DMS53 treated with DMSO at 0.1 percent for 48 hours (cell line): ENCODE measurements around the gene NR4A1.

ENCODE experiments used
- DNase-seq: peaks from one replicate; lab custom pipeline; 2025; ENCODE audit not compliant: unreplicated experiment; lab: John Stamatoyannopoulos, UW

The NR4A1 gene

DNA sequence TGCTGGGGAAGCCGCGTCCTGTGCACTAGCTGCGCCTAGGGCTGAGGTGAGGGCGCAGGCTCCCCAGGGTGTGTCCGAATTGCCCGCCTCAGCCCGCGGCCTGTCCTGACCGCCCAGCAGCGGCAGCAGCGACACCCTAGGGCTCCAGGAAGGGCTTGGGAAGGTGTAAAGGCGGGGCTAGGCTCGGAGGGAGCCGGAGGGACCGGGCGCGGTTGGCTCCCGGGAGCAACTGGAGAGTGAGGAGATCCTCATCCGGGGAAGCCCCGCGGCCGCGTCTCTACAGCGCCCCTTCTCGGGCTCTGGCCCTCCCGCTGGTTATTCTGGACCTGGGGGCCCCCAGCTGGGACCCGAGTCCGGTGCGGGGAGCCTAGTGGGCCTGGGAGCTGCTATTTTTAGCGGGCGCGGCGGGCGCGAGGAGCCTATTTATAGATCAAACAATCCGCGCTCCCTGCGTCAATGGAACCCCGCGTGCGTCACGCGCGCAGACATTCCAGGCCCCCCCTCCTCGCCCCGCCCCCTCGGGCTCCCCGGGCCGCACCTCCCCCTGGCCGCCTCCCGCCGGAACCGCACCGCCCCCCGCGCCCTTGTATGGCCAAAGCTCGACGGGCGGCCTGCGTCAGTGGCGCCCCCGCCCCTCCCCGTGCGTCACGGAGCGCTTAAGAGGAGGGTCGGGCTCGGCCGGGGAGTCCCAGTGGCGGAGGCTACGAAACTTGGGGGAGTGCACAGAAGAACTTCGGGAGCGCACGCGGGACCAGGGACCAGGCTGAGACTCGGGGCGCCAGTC, at the start of gene NR4A1:
Gene NR4A1 (plus strand): TSS at position 685 of the 784 bp plus-strand sequence. CDS start 2,887 bp downstream, outside the sequence.
- peak; percentile 86 for DNase-seq

DNA sequence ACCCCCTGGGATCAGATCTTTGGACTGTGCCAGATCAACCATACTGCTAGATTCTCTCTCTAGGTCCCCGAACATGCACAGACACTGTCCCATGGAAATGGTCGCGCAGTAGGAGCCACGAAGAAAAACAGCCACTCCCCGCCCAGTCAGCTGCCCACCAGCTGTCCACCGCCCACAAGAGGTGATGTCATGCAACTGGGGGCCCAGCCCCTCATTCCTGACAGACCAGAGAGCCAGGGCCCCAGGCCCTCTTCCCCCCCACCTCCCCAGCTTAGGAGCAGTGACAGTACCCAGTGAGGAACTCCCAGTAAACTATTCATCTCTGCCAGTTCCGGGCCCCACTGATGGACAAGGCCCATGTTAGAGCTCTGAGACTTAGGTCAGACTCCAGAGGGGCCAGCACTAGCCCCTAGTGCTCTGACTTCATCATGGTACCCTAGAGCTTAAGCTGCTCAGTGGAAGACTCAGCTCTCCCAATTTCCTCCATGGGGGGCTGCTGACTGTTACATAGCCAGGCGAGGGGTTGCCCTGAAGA, 48.2 kb upstream of the NR4A1 start:
- DNase-seq, result no peak

DNA sequence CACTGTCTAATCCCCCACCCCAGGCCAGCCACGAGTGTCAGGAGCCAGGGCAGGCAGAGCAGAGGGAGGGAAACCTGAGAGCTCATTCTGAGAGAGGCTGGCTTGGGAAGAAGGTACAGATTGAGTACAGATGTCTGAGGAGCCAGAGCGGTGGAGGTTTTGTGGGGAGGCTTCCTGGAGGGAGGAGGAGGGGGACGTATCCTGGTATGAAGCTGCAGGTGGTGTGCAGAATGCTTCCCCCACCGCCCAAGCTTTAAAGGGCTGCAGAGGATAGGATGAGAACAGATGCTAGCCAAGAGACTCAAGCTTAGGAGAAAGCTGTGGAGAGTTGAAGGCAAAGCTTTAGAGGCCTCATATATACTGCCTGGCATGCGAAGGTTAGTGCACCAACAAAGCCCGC, 47.7 kb upstream of the NR4A1 start:
- no peak for DNase-seq

DNA sequence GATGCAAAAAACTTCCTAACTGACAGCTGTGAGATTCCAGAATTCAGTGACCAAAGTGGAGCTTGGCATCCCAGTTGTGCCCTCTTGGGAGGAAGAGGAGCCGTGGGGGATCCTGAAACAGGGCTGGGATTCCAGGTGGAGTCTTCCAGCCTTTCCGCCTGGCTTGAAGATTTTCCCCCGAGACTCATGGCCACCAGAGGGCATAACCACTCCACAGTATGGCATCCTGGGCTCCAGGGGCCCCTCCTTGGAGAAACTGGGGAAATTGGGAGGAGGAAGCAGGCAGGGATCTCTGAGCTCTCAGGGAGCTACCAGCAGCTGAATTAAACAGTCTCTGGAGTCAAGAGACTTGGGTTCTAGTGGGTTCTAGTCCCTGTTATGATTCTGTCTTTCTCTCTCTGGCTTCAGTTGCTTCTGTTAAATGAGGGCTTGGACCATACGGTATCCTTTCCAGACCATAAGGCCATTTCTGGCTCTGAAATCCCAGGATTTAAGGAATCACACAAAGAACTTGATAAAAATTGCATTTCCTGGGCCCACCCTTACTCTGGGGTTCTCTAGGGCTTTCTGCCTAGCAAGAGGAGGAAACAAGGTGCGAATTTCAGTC, 47.1 kb upstream of the NR4A1 start:
- DNase-seq, result peak; percentile 60

DNA sequence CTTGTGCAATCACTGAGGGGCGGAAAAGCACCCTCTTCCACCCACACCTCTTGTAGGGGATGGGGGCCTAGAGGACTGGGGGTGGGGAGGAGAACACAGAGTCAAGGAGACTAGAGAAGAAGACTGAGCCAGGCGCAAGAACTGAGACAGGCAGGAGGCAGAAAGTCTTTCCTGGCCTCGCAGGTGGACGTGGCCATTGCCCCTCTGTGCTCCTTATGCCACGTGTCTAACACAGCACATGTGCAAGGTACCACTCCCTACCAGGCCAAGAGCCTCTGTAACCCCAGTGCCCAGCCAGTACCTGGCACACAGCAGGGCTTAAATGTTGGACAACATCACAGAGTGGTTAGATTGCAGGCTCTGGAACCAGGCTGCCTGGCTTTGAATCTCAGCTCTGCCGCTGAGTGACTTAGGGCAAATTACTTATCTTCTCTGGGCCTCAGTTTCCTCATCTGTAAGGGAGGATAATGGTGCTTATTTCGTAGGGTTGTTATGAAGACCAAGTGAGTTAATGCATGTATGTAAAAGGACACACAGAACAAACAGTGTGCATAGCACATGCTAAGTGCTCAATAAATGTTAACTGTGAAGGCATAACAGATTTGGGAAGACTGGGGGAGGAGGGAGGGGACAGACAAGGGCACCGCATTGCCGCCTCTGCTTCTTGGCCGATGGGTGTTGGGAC, 45.9 kb upstream of the NR4A1 start:
- no peak for DNase-seq

DNA sequence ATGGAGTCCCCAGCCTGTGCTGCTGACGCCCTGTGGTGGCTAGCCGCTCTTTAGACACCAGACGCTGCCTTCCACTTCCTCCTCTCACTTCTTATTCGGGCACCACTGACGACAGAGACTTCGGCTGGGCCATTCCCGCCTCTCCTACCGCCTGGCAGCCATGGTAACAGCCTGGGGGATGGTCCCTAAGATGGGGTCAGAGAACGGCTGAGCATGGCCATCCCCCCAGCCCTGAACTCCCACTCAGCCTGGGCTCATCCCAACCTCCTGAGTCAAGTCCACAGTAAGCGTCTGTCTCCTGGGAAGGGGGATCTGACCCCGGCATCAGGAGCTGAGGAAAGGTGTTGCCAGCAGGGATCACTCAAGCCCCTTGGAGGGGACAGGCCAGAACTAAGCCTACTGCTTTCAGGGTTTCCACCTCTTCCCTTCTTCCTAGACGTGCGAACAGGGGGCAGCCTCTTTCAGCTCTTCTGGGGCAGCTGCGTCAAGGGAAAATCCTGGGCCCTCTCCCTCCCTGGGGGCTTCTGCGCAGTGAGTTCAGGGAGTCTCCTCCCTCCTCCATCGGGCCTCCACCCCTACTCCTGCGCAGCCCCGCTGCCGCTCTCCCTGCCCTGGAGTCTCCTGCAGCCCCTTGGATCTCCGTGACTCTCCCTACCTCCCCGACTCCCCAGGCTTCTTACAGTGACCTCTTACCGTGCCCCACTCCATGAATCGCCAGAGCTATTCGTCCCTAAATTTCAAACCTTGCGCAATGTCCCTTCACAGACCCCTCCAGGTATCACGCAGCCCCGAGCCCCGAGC, 45.1 kb upstream of the NR4A1 start:
- no peak for DNase-seq

DNA sequence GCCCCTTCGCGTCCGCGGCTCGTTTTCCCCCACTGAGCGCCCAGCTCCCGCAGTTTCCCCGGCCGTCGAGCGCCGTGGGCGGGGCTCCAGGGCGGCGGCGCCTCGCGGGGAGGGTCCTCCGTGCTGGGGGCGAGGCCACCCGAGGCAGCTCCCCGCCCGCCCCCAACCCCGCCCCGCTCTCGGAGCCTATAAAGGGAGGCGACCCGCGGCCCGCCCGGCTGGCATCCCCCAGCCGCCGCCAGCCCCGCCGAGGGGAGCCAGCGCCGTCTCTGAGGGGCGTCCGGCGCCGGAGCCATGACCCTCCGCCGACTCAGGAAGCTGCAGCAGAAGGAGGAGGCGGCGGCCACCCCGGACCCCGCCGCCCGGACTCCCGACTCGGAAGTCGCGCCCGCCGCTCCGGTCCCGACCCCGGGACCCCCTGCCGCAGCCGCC, 44.5 kb upstream of the NR4A1 start, which contains the start of gene TAMALIN:
Gene TAMALIN (plus strand): TSS at position 221 of the 432 bp plus-strand sequence. CDS start 74 bp downstream, at position 295.
- peak; percentile 23 for DNase-seq

DNA sequence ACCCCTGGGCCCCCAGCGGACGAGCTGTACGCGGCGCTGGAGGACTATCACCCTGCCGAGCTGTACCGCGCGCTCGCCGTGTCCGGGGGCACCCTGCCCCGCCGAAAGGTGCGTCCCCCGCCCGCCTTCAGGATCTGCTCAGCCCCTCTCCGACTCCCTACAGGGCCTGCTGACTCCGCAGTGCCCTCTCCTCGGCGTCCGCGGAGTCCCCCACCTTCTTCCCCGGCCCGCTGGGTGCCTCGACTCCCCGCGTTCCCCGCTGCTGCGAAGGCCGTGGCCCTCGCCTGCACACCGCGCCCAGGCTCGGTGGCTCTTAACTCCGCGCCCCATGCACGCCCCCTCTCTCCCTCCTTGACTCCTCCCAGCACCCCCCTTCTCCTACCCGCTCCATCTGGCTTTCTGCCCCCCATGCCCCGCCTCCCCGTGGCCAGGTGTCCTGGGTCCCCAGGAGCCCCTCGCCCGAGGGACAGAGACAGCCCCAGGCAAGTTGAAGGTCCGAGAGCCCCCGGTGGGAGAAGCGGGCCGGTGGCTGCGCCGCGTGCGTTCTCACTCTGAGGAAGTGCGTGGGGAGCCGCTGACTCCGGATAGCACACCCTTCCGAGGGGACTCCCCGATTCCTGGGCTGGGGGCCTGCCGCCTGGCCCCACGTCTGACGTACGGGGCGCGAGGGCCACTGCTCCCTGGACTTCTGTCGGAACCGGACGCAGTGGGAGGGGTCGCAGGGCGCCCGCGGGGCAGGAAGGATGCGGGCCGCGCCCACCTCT, 43.9 kb upstream of the NR4A1 start:
- no peak for DNase-seq

DNA sequence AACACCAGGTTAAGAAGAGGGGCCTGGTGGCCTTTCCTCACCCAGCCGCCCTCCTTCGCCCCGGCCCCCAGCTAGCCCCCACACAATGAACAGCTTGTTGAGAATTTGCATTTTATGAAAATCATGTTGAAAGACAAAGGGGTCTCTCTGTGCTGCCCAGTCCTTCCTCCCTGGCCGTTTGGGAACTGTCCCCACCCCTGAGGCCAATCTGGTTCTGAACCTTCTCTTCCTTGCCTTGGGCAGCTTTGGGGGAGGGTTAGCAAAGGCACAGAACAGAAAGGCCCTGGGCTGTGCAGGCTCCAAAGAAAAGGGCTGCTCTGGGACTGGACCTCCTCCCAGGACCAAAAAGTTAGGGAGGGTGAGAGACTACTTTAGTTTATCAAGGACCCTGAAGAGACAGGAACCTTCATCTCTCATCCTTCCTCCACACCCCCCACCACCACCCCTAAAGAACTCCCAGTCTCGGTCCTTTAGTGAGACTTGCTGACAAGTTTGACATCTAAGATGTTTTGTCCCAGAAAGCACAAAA, 43.2 kb upstream of the NR4A1 start:
- no peak for DNase-seq

DNA sequence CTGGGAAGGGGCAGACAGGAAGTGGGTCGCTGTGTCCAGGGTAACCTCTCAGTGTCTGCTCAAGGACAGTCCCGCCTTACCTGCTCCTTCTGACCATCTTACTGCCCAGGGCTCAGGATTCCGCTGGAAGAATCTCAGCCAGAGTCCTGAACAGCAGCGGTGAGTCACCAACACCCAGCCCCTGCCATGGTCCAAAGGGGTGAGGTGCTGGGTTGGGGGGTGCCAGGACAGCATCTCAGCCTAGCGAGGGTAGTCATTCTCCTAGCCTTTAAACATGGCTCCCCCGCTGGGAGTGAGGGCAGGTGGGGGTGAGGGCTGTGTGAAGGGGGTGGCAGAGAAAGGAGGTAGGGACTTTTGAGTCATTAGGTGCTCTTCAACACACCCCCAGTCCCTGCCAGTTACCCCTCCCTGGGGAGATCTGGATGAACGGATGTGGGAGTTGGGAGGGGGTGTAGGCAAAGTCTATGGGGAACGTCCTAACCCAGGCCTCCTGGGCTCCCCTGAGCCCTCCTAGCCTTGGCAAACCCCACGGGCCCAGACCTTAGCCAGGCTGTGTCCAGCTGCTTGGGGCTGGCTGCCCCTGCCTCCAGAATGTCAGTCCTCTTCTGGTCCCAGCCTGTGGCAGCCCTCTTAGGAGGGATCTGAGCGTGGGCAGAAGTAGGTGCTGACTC, 42.0 kb upstream of the NR4A1 start:
- no peak for DNase-seq

DNA sequence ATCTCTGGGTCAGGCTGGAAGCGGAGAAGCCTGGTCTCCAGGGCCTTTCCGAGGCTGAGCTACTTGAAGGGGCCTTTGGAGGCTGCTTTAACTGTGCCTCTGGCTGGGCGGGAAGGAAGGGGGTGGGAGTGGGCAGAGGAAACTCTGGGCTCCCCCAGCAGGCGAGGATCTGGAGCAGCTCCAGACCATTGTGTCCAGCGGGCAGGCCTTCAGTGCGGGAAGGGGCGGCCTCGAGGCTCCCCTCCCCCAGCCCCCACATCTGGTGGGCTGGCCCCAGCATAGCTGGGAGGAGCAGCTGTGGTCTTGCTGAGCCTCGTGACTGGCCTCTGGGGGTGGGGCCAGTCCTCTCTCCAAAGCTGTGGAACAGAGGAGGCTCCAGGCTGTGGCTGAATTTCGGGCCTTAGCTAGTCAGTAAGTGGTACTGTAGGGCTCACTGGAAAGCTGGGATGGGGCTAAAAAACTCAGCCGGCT, 41.1 kb upstream of the NR4A1 start:
- DNase-seq, result no peak

DNA sequence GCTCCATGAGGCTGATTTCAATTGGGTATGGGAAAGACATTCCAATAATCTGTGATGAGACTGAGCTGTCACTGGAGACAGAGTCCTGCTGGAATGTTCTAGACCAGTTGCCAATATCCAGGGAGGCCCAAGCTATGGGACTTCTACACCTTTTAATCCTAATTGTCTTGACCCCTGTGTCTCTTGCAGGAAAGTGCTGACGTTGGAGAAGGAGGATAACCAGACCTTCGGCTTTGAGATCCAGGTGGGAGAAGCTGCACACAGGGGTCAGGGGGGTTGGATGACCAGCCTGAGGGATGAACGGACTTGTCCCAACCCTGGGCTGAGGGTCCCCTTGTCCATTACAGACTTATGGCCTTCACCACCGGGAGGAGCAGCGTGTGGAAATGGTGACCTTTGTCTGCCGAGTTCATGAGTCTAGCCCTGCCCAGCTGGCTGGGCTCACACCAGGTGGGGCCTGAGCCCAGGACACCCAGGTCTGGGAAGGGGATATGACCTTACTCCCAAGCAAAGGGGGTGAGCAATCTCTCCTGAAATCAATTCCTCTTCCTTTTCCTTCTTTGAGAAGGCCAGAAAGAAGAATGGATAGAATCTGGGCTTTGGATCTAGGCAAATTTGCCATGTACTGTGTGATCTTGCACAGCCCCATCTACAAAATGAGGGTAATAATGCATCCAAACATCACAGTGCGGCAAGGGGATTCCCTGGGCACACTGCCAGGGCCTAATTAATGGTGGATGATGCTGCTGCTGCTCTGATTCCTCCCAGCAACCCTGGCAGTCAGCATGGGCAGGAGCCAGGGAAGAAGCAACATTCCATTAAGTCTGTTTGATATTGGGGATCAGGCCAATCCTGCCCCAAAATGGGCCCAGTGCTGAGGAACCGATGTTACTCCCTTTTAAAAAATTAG, 40.3 kb upstream of the NR4A1 start:
- DNase-seq, result no peak

DNA sequence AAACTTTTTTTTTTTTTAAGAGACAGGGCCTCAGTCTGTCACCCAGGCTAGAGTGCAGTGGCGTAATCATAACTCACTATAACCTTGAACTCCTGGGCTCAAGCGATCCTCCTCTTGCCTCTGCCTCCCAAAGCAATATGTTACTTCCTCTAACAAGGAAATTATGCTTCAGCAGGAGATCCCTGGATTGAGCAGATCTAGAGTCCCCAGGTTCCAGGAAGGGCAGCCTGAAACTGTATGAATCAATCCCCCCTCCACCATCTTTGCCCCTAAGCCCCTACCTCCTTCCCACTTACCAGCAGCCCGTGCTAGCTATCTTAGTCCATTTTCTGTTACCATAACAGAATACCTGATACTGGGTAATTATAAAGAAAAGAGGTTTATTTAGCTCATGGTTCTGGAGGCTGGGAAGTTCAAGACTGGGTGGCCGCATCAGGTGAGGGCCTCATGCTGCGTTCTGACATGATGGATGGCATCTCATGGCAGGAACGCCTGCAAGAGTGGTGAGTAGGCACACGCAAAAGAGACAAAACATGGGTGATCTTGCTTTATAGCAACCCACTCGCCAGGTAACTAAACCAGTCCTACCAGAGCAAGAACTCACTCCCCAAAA, 39.5 kb upstream of the NR4A1 start:
- DNase-seq, result no peak

DNA sequence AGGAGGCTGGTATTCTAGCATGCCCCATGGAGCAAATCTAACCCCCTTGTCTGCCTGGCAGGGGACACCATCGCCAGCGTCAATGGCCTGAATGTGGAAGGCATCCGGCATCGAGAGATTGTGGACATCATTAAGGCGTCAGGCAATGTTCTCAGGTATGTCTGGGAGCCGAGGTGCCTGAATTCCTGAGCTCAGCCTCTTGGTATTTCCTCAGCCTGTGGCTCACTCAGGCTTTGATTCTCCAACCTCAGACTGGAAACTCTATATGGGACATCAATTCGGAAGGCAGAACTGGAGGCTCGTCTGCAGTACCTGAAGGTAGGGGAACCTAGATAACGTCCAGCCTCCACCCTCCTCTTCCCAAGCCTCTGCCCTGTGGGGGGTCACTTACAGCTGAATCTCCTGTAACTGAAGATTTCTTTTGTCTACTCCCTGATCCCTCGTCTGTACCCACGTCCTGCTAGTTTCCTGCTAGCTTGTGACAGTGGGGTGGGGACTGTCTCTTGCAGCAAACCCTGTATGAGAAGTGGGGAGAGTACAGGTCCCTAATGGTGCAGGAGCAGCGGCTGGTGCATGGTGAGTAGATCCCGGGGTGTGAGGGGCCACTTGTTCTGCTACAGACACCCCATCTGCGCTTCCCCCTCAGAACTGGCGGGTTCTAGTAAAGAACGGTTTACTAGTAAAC, 37.5 kb upstream of the NR4A1 start:
- DNase-seq, result no peak

DNA sequence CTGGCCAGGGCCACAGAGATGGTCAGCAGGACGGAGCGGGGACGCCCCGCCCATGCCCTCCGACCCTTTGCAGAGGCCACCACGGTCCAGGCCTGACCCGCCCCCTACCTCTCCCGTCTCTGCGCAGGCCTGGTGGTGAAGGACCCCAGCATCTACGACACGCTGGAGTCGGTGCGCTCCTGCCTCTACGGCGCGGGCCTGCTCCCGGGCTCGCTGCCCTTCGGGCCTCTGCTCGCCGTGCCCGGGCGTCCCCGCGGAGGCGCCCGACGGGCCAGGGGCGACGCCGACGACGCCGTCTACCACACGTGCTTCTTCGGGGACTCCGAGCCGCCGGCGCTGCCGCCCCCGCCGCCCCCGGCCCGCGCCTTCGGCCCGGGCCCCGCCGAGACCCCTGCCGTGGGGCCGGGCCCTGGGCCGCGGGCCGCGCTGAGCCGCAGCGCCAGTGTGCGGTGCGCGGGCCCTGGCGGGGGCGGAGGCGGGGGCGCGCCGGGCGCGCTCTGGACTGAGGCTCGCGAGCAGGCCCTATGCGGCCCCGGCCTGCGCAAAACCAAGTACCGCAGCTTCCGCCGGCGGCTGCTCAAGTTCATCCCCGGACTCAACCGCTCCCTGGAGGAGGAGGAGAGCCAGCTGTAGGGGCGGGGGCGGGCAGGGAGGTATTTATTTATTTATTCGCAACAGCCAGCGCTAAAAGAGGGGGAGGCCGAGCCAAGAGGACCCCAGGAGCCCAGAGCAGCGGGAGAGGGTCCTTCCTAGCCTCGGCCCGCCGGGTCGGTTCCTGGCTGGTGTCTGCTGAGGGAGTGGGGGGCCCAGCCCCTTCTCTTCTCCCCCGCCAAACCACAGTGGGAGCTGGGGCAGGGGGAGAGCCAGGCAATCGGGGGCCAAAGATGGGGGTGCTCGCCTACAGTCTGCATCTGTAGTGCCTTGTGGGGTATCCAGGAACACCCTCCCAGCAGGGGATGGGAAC, 36.4 kb upstream of the NR4A1 start:
- DNase-seq, result no peak

DNA sequence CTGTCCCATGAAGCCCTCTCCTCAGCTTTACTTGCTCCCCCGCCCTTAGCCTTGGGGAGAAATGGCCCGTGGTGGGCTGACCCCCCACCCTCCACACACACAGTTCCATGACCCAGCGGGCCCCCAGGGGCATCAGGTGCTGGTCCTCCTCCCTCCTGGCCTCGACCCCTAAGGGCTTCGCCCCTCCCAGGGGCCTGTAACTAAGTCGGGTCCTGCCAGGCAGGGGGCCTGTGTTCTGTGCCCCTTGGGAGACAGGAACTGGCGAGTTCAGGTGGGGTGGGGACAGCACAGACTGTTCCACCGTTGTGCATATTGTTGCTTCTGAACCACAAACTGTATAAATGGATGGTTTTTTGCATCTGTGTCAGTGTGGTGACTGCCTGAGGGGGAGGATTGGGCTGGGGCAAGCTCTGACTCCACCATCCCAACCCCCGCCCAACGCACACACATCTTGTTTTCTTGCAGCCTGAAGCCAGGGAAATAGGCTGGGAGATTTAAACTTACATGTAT, 35.7 kb upstream of the NR4A1 start:
- DNase-seq, result no peak
